ENCODE data around the gene RABGEF1.
"Not testable (repeated sequence)": the region's sequence is repeated elsewhere in the genome, so short reads cannot be mapped to it uniquely, and the experiment has no call there.

GRCh38 chr7:66763633-66764355, 23.3 kb downstream of the RABGEF1 start:
- TF ChIP-seq, protein P1, sequence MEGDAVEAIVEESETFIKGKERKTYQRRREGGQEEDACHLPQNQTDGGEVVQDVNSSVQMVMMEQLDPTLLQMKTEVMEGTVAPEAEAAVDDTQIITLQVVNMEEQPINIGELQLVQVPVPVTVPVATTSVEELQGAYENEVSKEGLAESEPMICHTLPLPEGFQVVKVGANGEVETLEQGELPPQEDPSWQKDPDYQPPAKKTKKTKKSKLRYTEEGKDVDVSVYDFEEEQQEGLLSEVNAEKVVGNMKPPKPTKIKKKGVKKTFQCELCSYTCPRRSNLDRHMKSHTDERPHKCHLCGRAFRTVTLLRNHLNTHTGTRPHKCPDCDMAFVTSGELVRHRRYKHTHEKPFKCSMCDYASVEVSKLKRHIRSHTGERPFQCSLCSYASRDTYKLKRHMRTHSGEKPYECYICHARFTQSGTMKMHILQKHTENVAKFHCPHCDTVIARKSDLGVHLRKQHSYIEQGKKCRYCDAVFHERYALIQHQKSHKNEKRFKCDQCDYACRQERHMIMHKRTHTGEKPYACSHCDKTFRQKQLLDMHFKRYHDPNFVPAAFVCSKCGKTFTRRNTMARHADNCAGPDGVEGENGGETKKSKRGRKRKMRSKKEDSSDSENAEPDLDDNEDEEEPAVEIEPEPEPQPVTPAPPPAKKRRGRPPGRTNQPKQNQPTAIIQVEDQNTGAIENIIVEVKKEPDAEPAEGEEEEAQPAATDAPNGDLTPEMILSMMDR (IDR thresholded peaks at IDR 0.05; ENCODE audit: borderline replicate concordance, extremely low read depth, low read length, poor library complexity, severe bottlenecking): not testable (repeated sequence)
- not testable (repeated sequence) for TF ChIP-seq EZH2 (IDR thresholded peaks at IDR 0.05; ENCODE audit: borderline replicate concordance, low read depth, low read length, severe bottlenecking)
